HEK293T (cell line): ENCODE measurements around the gene TRMT2A.

Source experiments
- CTCF ChIA-PET: fragments of 350-600 bp; formaldehyde crosslinking; extraction: SDS; loops from one replicate; lab custom pipeline; 2021; ENCODE audit warnings: antibody characterized with exemption, inconsistent platforms; lab: Yijun Ruan, JAX
- POLR2A ChIA-PET: fragments of 350-600 bp; formaldehyde crosslinking; extraction: SDS; loops from one replicate; lab custom pipeline; 2020; ENCODE audit warnings: antibody characterized with exemption, inconsistent platforms; lab: Yijun Ruan, JAX
- DNase-seq: peaks from one replicate; pipeline ENCODE4 v3.0.0; 2012; ENCODE audit warnings: mixed read lengths; ENCODE audit errors: extremely low spot score
- ARNT ChIP-seq: fragments of 450-650 bp; IDR thresholded peaks from 2 replicates; pipeline ENCODE4 v1.6.1; 2017; ENCODE audit warnings: mild to moderate bottlenecking
- BHLHE40 ChIP-seq: fragments of 450-650 bp; IDR thresholded peaks from 2 replicates; pipeline ENCODE4 v1.6.1; 2016; ENCODE audit warnings: mild to moderate bottlenecking, moderate library complexity, borderline replicate concordance
- CTBP1 ChIP-seq: fragments of 450-650 bp; IDR thresholded peaks from 2 replicates; pipeline ENCODE4 v1.6.1; 2016; ENCODE audit warnings: borderline replicate concordance
- ELF4 ChIP-seq: fragments of 450-650 bp; IDR thresholded peaks from 2 replicates; pipeline ENCODE4 v1.6.1; 2017; ENCODE audit warnings: antibody characterized with exemption
- FOXA1 ChIP-seq: fragments of 450-650 bp; IDR thresholded peaks from 2 replicates; pipeline ENCODE4 v1.6.1; 2016; ENCODE audit warnings: mild to moderate bottlenecking
- FOXK2 ChIP-seq: fragments of 450-650 bp; IDR thresholded peaks from 2 replicates; pipeline ENCODE4 v1.6.1; 2016; ENCODE audit warnings: mild to moderate bottlenecking
- FOXM1 ChIP-seq: fragments of 450-650 bp; IDR thresholded peaks from 2 replicates; pipeline ENCODE4 v1.6.1; 2017; ENCODE audit warnings: mild to moderate bottlenecking, borderline replicate concordance
- HDGF ChIP-seq: fragments of 450-650 bp; IDR thresholded peaks from 2 replicates; pipeline ENCODE4 v1.6.1; 2017; ENCODE audit warnings: antibody characterized with exemption, borderline replicate concordance
- L3MBTL2 ChIP-seq: fragments of 450-650 bp; conservative IDR thresholded peaks from 2 replicates; pipeline ENCODE4 v1.6.1; 2016; ENCODE audit warnings: mild to moderate bottlenecking
- LEF1 ChIP-seq: fragments of 450-650 bp; IDR thresholded peaks from 2 replicates; pipeline ENCODE4 v1.6.1; 2017; ENCODE audit warnings: mild to moderate bottlenecking, borderline replicate concordance
- NFRKB ChIP-seq: fragments of 450-650 bp; IDR thresholded peaks from 2 replicates; pipeline ENCODE4 v1.6.1; 2016; ENCODE audit warnings: mild to moderate bottlenecking, moderate library complexity
- SP1 ChIP-seq: fragments of 450-650 bp; IDR thresholded peaks from 2 replicates; pipeline ENCODE4 v1.6.1; 2017
- SUZ12 ChIP-seq: fragments of 450-650 bp; IDR thresholded peaks from 2 replicates; pipeline ENCODE4 v1.6.1; 2016; ENCODE audit warnings: mild to moderate bottlenecking
- TARDBP ChIP-seq: fragments of 450-650 bp; IDR thresholded peaks from 2 replicates; pipeline ENCODE4 v1.6.1; 2016
- ZNF384 ChIP-seq: fragments of 450-650 bp; IDR thresholded peaks from 2 replicates; pipeline ENCODE4 v1.6.1; 2016
- TF ChIP-seq, protein P1 (sequence below): fragments of 450-650 bp; IDR thresholded peaks from 2 replicates; pipeline ENCODE4 v1.6.1; 2016

TRMT2A gene, protein sequence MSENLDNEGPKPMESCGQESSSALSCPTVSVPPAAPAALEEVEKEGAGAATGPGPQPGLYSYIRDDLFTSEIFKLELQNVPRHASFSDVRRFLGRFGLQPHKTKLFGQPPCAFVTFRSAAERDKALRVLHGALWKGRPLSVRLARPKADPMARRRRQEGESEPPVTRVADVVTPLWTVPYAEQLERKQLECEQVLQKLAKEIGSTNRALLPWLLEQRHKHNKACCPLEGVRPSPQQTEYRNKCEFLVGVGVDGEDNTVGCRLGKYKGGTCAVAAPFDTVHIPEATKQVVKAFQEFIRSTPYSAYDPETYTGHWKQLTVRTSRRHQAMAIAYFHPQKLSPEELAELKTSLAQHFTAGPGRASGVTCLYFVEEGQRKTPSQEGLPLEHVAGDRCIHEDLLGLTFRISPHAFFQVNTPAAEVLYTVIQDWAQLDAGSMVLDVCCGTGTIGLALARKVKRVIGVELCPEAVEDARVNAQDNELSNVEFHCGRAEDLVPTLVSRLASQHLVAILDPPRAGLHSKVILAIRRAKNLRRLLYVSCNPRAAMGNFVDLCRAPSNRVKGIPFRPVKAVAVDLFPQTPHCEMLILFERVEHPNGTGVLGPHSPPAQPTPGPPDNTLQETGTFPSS

DNA sequence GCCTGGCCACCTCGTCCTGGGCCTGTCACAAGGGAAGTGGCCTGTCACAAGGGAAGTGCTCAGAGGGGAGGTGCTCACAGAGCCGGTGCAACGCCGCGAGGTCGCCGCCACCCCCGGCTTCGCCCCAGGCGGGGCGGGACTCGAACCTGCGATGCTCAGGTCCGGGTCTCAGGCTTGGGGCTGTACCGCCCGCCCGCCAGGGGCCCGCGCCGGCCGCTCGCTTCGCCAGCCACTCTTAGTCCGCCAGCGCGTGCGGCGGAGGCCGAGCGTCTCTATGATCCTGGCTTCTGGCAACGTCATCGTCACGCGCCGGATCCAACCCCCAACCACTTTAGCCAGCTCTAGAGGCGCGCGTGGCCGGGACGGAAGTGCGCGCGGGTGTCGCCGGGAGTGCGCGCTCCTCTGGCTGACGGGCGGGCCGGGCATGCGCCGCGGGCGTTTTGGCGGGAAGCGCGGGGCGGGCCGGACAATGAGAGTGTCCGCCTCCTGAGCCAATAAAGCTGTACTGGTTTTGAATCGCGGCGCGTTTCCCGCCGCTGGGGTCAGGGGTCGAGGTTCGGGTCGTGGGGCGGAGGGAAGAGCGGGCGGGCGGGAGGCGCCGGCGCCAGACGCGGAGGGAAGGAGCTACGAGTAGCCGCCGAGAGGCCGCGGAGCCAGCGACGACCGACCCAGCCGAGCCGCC, at the start of gene TRMT2A:
TSS of gene TRMT2A (minus strand) at position 276 of the 682 bp plus-strand sequence. CDS start 320 bp downstream, outside the sequence.
- POLR2A ChIA-PET = interaction anchor here (0.6 to 5.0 kb wide), 11 partner anchors 9 to 174 kb away, joined by 3 to 51 read pairs (median 6); partner anchors contain the start of genes DGCR8 and ZDHHC8
- peak; percentile 99 for DNase-seq
- TF ChIP-seq ARNT = no peak
- TF ChIP-seq FOXA1 = no peak
- peak; percentile 47; the same call in 1 of the 2 replicates for TF ChIP-seq CTBP1
- TF ChIP-seq FOXM1 = no peak
- TF ChIP-seq NFRKB = no peak
- TF ChIP-seq ELF4 = peak; percentile 34; the same call in 1 of the 2 replicates
- TF ChIP-seq HDGF = no peak
- TF ChIP-seq TARDBP = no peak
- no peak for TF ChIP-seq BHLHE40
- peak; percentile 83 for TF ChIP-seq L3MBTL2
- no peak for TF ChIP-seq SP1
- TF ChIP-seq FOXK2 = no peak
- TF ChIP-seq ZNF384 = no peak; the same call in 1 of the 2 replicates
- no peak for TF ChIP-seq SUZ12
- TF ChIP-seq, protein P1, sequence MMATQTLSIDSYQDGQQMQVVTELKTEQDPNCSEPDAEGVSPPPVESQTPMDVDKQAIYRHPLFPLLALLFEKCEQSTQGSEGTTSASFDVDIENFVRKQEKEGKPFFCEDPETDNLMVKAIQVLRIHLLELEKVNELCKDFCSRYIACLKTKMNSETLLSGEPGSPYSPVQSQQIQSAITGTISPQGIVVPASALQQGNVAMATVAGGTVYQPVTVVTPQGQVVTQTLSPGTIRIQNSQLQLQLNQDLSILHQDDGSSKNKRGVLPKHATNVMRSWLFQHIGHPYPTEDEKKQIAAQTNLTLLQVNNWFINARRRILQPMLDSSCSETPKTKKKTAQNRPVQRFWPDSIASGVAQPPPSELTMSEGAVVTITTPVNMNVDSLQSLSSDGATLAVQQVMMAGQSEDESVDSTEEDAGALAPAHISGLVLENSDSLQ = peak; percentile 91
- TF ChIP-seq LEF1 = no peak; the same call in 1 of the 2 replicates
- CTCF ChIA-PET = no interaction called here

DNA sequence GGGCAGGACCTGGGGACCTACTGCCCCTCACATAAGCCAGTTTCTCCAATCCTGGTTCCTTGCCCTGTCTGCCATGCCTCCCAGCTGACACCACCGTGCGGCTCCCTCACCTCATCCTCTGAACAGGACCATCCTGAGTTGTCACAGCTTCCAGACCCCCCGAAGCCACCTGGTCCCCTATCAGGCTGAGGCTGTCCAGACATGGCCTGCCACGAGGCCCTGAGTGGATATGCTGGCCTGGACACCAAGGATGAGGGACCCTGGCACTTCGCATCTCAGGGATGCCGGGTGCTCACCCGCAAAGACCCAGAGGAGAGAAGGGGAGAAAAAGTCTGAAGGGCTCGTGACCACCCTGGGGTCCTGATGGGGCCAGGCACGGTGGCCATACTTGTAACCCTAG, 49.7 kb upstream of the TRMT2A start:
- TF ChIP-seq, protein P1 = no peak
- no peak for TF ChIP-seq ARNT
- TF ChIP-seq FOXA1 = no peak
- no peak for TF ChIP-seq ZNF384
- no peak for TF ChIP-seq SUZ12
- TF ChIP-seq L3MBTL2 = no peak
- TF ChIP-seq HDGF = no peak
- no peak for TF ChIP-seq NFRKB
- no peak for TF ChIP-seq SP1
- no peak for TF ChIP-seq CTBP1
- TF ChIP-seq BHLHE40 = no peak
- TF ChIP-seq FOXM1 = no peak
- no peak for TF ChIP-seq LEF1
- no peak for TF ChIP-seq ELF4
- TF ChIP-seq TARDBP = no peak
- TF ChIP-seq FOXK2 = no peak
- ChIA-PET POLR2A (interaction anchor here (1.1 kb wide), 1 partner anchor 153 kb away, joined by 4 read pairs; the partner anchor contains the start of gene DGCR6L), CTCF (no interaction called here)
- no peak for DNase-seq

DNA sequence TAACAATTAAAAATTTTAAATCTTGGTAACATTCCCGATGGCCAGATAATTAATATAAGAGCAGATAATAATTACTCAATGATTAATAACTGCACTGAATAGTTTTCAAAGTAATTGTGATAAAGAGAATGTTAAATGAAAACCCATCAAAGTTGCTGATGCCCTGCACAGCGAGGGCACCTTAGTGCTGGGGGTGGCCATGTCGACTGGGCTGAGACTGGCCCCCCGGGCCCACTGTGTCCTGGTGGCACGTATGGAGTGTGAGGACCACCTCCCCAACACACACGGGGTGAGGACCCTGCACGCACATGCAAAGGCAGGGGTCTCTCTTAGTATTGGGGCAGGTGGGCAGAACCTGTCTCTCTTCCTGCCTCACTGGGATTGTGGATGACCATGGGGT, 48.9 kb upstream of the TRMT2A start:
- TF ChIP-seq, protein P1 = no peak
- TF ChIP-seq LEF1 (no peak), HDGF (no peak), FOXA1 (no peak)
- CTCF ChIA-PET = no interaction called here
- POLR2A ChIA-PET = no interaction called here
- DNase-seq = no peak

DNA sequence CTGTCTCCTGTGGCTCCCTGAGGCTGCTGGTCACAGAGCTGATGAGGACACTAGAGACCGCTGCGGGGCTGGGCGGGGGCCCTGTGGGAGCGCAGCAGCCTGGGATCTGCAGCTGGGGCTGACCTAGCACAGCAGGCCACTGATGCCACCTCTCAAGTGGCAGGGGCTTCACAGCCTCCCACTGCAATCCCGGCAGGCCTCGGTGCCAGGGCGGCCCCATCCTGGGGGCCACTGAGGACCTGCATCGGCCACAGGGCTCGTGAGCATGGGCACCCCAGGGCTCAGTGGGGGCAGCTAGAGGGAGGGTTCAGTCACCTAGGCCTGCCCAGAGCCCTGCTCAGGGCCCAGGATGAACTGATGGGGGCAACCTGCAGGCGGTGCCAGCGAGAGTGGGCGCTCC, 48.4 kb upstream of the TRMT2A start:
- TF ChIP-seq BHLHE40 (no peak), SUZ12 (no peak), ELF4 (no peak), L3MBTL2 (no peak), ARNT (no peak)
- TF ChIP-seq, protein P1 = no peak
- ChIA-PET CTCF (no interaction called here), POLR2A (no interaction called here)

DNA sequence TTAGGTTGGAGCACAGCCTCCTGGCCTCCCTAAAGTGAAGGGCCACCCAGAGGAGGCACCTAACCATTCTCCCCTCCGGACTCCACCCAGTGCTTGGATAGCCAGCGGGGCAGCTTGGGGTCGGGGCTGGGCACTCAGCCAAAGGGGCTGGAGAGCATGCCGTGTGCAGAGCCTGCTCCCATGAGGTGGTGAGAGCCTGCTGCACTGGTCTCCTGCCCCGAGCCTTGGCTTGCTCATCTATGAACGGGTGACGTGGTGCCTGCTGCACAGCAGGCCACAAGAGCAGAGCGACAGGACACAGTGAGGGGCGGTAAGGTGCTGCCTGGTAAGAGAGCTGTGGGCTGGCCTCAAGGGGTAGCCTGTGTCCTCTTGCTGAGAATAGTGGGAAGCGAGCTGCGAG, 47.8 kb upstream of the TRMT2A start:
- DNase-seq = no peak
- TF ChIP-seq FOXM1 (no peak), SP1 (no peak), ZNF384 (no peak), FOXA1 (no peak), TARDBP (no peak), HDGF (no peak), BHLHE40 (no peak)
- ChIA-PET POLR2A (no interaction called here), CTCF (no interaction called here)

More for the DNA sequence above, 48.4 kb upstream of the TRMT2A start:
- no peak for DNase-seq
